Activated CD4-positive, CD25-positive, alpha-beta regulatory T cell treated with anti-CD3 and anti-CD28 coated beads, Interleukin-2, amount 50 U/mL, for 72 hours (primary cell): ENCODE results near the gene MEI4.
"Not testable (repeated sequence)": the region's sequence is repeated elsewhere in the genome, so short reads cannot be mapped to it uniquely, and the experiment has no call there.

Experiments
- DNase-seq: peaks from one replicate; pipeline ENCODE4 v3.0.0; 2021

MEI4 gene

DNA sequence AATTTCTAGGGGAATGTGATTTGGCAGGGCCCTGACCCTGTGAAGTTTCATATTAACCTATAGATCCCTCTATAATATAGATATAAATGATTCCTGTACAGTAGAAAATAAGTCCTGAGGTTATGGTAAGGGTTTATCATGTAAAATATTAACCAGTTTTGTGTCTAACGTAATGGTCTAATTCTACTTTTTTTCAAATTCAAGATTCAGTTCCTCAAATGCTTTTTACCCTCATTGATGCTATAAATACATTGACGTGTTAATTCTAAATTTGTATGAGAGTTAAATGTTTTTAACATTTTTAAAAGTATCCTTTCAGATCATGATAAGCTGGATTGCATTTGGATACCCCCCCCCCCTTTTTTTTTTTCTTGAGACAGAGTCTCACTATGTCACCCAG, 169.4 kb downstream of the MEI4 start:
- no peak for DNase-seq

DNA sequence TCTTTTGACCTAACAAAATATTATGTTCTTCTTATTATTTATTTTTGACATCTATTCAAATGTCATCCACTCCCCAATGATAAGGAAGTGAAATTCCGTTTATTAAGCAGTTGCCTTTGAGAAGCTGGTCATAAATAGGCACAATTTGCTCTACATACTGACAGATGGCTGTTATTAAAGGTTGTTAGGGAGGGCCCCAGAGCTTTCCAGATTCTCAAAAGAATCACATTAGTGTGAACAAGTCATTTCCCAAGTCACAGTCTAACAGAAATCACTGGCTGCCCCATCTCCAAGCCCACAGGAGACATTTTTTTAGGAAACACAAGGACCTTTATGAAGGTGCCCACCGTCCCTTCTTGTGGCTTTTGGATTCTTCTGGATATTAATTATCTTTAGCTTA, 172.4 kb downstream of the MEI4 start:
- no peak for DNase-seq

DNA sequence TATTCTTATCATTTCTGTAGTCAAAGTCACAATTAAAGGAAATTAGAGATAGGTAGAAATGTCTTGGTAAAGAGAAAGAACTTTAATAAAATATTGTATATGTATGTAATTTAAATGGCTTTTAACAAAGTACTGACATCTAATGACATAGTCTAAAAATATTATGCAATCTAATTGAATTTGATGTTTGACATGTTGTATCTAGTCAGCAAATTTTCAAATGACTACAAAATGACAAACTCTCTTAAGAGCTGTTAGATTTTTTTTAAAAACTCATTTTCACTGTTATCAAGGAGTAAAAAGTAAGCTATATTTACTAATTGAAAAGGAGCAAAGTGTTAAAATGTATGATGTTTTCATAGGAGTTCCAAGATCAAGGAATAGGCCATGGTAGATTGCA, 176.9 kb downstream of the MEI4 start:
- DNase-seq: no peak

DNA sequence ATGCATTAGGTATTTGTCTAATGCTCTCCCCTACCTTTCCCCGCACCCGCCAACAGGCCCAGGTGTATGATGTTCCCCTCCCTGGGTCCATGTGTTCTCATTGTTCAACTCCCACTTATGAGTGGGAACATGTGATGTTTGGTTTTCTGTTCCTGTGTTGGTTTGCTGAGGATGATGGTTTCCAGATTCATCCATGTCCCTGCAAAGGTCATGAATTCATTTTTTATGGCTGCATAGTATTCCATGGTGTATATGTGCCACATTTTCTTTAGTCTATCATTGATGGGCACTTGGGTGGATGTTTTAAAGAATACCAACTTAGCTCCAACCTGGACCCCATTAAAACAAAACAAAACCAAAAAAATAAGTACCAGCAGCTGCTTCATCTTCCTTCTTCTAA, 180.9 kb downstream of the MEI4 start:
- not testable (repeated sequence) for DNase-seq

DNA sequence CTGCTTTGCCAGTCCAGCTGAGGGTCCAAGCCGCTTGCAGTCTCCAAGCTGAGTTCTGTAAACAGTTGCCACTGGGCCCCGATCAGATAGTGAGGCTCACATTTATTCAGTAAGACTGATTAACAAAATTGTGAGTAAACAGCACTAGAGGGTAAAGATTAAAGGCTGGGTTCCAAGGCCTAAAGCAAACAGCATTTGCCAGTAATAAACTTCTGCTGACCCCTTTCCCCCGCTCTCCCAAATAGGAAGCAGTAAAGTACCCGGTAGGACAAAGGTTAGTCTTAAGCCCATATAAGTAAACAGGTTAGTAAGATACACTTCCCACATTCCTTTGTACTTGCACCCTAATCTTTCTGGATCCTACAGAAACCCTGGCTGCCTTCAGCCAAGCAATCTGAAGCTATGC, 181.8 kb downstream of the MEI4 start:
- no peak for DNase-seq

DNA sequence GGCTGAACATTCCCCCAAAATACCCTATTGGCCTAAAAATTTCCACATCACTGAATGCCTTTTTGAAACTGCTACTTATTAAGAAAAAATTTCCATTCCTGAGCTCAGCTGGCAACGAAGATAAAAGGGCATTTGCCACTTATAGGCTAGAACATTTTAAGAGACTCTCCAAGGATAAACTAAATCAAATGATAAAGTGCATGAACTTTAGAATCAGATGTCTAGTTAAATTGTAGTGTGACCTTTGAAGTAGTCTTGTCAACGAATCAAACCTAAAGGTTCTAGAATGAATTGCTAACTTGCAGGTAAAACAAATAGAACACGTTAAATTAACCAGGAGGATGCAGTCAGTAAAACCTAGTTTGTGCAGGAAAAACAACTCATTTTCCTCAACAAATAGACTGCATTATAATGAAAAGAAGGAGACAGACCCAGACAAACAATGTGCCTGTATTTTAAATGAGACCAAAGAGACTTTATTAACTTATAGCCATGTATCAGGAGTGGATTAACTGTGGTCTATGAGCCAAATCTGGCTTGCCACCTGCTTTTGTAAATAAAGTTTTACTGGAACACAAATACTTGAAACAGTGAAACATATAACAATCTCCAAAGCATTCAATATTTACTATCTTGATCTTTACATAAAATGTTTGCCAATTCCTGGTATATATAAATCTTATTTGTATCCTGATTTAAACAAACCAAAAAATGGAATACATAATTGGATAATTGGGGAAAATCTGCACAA, 184.4 kb downstream of the MEI4 start:
- no peak for DNase-seq

DNA sequence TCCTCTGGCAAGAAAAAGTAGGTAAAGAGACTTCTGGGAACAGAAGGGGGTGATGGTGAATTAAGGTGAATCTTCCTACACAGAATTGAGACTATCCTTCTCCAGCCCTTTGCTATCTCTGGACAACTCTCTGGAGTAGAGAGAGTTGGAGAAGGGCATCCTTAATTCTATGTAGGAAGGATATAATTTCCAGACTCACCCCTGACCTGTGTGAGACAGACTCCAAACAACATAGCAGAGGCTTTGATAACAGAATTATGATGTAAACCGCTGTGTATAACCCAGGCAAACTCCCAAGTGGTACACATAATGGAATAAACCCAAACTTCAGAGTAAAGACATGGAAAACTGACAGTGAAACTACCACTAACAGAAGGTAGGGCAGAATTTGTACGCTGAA, 186.5 kb downstream of the MEI4 start:
- no peak for DNase-seq

DNA sequence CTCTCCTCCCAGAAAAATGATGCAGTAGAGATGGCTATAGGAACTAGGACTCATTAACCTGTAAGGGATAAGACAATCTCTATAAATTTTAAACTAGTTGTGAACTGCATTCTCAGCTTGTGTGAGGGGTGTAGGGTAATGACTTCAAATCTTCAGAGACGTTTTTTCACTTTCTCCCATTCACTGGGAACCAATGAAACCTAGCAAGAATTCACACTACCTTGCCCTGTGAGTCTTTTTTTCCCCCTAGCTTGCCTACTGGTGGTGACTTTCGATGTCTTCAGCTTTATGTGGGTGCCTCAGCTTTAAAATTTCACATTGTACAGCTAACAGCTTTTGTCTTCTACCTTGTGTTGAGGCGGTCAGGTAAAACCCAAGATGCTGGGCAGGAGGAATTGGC, 192.0 kb downstream of the MEI4 start:
- no peak for DNase-seq

DNA sequence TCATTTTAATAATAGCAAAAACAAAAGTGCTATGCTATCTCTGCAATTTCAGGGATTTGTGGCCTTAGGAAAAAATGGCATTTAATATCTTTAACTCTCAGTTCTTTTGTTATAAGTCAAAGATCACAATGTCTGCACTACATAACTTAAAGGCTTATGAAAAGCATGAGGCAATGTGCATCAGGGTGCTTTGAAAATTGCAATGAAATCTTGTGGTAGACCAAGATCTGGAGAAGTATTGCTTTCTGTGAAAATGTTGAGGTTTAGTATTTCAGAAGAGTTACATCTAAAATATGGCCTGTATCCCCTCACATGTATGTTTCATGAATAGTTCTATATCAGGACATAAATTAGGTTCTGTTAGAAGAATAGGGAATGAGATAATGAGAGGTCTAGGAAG, 200.6 kb downstream of the MEI4 start:
- no peak for DNase-seq

DNA sequence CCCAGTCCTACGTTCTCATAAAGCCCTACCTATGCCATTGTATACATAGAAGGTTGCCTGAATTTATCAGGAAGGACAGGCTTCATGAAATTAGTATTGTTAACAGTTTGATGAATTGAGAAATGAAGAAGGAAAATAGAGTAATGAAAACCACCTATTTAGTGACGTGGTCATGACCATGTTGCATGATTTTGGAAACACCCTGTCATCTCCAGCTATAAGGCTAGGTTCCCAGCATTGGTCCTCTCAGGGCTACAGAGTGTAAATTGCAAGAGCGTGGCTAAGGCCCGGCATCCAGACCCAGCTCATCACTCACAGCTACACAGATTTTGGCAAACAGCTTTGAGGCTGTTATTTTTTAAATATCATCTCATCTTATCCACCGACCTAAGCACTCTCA, 203.6 kb downstream of the MEI4 start:
- no peak for DNase-seq

DNA sequence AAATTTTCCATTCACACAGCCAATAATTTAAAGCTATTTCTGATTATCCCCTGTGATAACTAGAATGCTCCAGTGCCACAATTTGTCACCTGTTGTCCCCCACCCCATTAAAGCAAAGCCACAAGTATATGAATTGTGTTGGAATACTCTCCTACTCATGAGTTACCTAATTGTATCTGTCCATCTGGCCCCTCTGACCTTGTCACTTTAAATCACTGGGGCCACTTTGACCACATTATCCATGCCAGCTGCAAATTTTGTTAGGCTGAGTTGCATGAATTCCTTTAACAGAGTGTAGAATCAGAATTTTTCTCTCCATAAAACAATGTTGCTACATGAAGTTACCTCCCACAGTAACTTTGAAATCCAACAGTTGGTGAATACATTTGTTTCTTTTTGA, 204.6 kb downstream of the MEI4 start:
- DNase-seq: no peak

DNA sequence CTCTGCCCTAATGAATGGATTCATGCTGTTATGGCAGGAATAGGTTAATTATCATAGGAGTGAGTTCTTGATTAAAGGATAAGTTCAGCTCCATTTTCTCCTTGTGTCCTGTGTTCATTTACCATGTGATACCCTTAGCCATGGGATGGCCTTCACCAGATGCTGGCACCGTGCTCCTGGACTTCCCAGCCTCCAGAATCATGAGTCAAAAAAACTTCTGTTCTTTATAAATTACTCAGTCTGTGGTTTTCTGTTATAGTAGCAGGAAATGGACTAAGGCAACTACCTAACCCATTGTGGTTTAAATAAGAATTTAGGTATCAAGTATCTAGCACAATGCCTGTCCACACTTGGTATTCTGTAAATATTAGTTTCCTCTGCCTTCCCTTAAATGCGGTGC, 223.5 kb downstream of the MEI4 start:
- DNase-seq: no peak

DNA sequence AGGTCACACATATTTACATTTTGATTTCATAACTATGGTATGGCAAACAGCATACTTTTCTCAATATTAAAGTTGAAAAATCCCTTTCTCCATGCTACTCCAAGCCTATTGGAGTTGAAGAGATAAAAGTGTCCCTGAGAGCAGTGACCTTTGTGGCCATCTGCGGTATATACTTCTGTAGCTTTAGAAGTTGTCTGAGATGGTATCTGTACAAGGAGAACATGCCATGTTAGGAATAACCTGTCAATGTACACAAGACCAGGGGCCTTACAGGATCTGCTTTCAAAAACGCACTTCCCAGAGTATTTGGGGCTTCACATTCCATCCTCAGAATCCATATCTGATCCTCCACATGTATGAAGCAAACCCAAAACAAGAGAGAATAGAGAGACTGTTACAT, 226.7 kb downstream of the MEI4 start:
- DNase-seq: no peak

DNA sequence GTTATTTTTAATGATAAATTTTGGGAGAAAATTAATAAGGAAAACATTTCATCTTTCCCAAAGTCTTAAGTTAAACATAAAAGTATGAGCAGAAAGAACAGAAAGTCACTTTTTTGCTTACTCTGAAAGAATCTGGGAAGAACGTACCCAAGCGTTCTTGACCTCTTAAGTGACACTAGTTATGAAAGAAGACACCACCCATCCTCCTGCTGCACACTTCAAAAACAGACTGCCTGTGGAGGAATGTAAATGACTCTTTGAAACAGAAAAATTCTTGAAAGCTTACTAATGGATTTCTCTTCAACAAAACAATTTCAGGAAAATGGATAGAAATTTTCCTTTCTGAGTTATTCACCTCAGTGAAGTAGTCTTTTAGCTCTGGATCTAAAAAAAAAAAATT, 227.7 kb downstream of the MEI4 start:
- no peak for DNase-seq

DNA sequence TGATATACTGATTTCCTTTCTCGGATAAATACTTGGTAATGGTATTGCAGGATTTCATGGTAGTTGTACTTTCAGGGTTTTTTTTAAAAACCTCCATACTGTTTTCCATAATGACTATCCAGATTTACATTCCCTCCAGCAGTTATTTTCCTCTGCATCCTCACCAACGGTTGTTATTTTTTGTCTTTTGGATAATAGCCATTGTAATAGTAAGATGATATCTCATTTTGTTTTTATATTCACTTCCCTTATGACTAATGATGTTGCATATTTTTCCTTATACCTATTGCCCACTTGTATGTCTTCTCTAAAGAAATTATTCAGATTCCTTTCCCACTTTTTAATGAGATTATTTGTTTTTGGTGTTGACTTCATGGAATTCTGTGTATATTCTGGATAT, 231.0 kb downstream of the MEI4 start:
- no peak for DNase-seq

DNA sequence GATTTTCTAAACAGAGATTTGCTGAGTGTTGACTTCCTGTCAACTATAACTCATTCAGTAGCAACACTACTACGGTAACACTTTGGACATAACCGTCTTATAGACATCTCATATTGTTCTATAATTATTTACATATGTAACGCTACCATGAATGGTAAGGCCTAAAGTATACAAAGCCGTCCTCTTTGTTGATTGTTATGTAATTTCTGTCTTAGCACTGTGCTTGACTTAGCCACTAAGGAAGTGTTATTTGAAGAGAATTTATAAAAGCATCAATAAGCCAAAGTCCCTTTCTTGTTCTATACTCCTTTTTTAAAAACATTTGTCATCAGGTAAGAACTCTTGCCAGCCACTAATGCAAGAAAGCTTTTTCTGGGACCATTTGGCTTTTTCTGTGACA, 240.6 kb downstream of the MEI4 start:
- DNase-seq: no peak

DNA sequence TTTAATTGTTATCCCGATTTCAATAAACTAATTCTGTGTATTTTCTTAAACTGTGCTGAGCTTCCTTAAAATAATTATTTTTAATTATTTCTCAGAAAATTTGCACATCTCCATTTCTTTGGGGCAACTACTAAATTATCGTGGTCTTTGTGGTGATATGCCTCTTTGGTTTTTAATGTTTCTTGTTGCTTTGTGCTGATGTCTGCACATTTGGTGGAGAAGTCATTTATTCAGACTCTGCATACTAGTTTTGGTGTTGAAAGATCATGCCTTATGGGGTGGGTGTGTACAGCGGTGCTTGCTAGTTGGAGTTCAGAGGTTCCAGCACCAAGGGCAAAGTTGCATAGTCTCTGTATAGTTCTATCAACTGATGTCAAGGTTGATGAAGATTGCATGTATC, 253.2 kb downstream of the MEI4 start:
- no peak for DNase-seq

DNA sequence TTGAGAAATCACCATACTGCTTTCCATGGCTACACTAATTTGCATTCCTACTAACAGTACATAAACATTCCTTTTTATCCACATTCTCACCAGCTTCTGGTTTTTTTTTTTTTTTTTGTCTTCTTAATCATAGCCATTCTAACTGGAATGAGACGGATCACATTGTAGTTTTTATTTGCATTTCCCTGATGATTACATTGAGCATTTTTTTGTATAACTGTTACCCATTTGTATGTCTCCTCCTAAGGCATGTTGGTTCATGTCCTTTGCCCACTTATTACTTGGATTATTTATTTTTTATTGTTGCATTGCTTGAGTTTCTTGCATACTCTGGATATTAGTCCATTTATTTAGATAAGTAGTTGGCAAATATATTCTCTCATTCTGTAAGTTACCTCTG, 258.0 kb downstream of the MEI4 start:
- DNase-seq: no peak

DNA sequence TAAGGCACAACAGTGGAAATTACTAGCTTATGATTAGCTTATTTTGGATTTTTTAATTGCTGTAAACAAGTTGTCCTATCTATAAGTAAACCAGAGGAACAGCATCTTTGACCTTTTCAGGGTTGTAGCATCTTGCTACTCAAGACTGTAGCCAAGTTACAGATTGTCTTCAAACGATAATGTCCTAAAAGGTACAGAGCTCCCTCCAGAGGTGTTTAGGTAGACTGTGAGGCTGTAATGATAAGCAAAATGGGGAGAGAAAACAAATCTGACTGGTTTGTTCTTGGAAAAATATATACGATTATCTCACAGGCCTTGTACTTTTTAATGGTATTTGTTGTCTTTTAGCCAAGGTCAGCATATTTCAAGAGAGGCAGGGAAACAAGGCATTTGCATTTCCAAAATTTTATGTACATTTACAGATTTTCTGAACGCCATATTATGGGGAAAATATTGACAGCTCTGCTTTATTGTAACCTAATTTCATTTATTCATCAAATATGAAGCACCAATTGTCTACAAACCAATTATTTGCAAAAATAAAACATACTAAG, 273.4 kb downstream of the MEI4 start:
- DNase-seq: no peak

DNA sequence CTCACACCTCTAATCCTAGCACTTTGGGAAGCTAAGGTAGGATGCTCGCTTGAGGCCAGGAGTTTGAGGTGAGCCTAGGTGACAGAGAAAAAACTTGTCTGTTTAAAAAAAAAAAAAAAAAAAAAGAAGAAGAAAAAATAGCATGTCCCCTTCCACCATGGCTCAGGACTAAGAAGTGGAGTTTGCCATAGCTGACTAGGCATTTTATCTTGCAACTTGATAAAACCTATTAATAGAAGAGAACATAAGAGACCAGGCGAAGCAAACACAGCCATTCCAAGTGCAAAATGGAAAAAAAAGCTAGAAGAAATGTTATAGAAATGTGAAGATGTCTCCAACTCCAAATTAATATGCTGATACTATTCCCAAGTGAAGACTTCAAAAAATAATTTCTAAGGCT, 277.5 kb downstream of the MEI4 start:
- DNase-seq: no peak

DNA sequence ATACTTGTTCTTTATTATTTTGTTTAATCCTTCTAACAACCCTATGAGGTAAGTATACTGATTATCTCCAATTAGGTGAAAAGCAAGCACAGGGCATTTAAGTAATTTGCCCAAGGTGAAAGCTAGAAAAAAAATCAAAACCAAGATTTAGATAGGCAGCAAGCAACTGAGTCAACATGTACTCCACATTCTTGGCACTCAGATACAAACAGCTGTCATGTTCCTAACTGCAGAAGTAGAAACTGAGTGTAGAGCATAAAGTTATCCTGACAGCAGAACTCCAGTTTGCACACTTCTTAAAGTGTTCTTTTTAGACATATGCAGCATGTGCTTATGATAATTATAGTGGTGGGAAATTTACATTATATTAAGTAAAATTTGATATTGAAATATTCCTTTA, 278.1 kb downstream of the MEI4 start:
- DNase-seq: no peak

DNA sequence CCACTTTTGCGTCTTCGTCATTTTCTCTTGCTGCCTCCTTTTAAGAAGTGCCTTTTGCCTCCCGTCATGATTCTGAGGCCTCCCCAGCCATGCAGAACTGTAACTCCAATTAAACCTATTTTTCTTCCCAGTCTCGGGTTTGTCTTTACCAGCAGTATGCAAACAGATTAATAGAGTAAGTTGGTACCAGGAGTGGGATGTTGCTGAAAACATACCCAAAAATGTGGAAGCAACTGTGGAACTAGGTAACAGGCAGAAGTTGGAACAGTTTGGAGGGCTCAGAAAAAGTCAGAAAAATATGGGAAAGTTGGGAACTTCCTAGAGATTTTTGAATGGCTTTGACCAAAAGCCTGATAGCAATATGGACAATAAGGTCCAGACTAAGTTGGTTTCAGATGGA, 309.2 kb downstream of the MEI4 start:
- DNase-seq: no peak

DNA sequence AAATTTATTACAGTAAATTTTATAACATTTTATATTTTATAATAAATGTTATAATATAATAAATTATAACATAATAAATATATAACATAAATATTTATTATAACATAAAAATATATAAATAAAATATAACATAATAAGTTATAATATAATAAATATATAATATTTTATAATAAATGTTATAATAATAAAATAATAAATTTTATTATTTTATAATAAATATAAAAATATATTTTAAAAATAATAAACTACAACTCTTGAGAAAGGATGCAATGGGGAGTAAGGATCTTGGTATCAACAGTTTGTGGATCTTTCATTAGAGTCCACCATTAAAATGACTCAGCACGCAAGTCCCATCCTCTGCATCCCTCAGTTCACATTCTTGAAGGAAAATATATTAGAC, 312.6 kb downstream of the MEI4 start:
- DNase-seq: no peak

DNA sequence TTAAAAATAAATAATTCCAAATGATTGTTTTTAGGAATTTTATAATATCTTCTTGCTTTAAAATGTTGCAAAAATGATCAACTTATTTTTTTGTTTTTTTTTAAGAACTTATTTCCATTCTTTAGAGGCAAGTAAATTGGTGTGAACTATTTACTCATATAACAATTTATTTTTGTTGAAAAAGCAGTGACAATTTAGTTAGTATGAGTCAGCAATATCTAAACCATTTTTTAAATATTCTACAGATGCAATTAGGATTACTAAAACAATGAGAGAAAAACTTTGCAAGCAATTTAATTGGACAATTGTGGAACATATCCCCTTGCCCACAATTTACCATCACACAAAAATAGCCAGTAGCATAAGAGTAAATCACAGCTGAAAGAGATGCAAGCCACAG, 319.5 kb downstream of the MEI4 start:
- no peak for DNase-seq
